KMS-11 (cell line): ENCODE results near the gene GPN2.
A peak's percentile ranks its signal among the peaks of the same experiment; 100 is the strongest.

ENCODE experiments used
- H2AFZ ChIP-seq: fragments of 200-600 bp; sonication (generic); 2 replicates; pipeline ENCODE4 v1.6.1; 2016; ENCODE audit warnings: antibody characterized with exemption, mixed run types, low read depth
- H3K27ac ChIP-seq: fragments of 200-600 bp; sonication (generic); 2 replicates; pipeline ENCODE4 v1.6.1; 2016; ENCODE audit warnings: mild to moderate bottlenecking, mixed run types
- H3K27me3 ChIP-seq: fragments of 200-600 bp; sonication (generic); 2 replicates; pipeline ENCODE4 v1.6.1; 2017; ENCODE audit warnings: mild to moderate bottlenecking, low read depth, mixed run types, moderate library complexity; ENCODE audit not compliant: insufficient read depth
- H3K36me3 ChIP-seq: fragments of 200-600 bp; sonication (generic); 2 replicates; pipeline ENCODE4 v1.6.1; 2017; ENCODE audit warnings: mild to moderate bottlenecking, mixed run types; ENCODE audit not compliant: insufficient read depth
- H3K4me1 ChIP-seq: fragments of 200-600 bp; sonication (generic); 2 replicates; pipeline ENCODE4 v1.6.1; 2016; ENCODE audit warnings: mild to moderate bottlenecking, low read depth, mixed run types; ENCODE audit not compliant: poor library complexity, severe bottlenecking
- H3K4me2 ChIP-seq: fragments of 200-600 bp; sonication (generic); 2 replicates; pipeline ENCODE4 v1.7.0; 2016; ENCODE audit warnings: mild to moderate bottlenecking, mixed run types
- H3K4me3 ChIP-seq: fragments of 200-600 bp; sonication (generic); IDR thresholded peaks from 2 replicates; pipeline ENCODE4 v1.6.1; 2017; ENCODE audit warnings: low read depth, low read length, mixed read lengths; ENCODE audit not compliant: insufficient read depth
- H3K79me2 ChIP-seq: fragments of 200-600 bp; sonication (generic); 2 replicates; pipeline ENCODE4 v1.6.1; 2016; ENCODE audit warnings: low read depth, mixed run types; ENCODE audit not compliant: insufficient read depth
- H3K9ac ChIP-seq: fragments of 200-600 bp; sonication (generic); 2 replicates; pipeline ENCODE4 v1.6.1; 2016; ENCODE audit warnings: mild to moderate bottlenecking, mixed run types
- H4K20me1 ChIP-seq: fragments of 200-600 bp; sonication (generic); 2 replicates; pipeline ENCODE4 v1.6.1; 2016; ENCODE audit warnings: mild to moderate bottlenecking, mixed run types; ENCODE audit not compliant: insufficient read depth
- TF ChIP-seq, protein P1 (sequence below): fragments of 200-600 bp; sonication (generic); conservative IDR thresholded peaks from 2 replicates; pipeline ENCODE4 v1.6.1; 2017; ENCODE audit warnings: low read depth, mild to moderate bottlenecking, antibody characterized with exemption, low read length, moderate library complexity, mixed read lengths

Gene GPN2

DNA sequence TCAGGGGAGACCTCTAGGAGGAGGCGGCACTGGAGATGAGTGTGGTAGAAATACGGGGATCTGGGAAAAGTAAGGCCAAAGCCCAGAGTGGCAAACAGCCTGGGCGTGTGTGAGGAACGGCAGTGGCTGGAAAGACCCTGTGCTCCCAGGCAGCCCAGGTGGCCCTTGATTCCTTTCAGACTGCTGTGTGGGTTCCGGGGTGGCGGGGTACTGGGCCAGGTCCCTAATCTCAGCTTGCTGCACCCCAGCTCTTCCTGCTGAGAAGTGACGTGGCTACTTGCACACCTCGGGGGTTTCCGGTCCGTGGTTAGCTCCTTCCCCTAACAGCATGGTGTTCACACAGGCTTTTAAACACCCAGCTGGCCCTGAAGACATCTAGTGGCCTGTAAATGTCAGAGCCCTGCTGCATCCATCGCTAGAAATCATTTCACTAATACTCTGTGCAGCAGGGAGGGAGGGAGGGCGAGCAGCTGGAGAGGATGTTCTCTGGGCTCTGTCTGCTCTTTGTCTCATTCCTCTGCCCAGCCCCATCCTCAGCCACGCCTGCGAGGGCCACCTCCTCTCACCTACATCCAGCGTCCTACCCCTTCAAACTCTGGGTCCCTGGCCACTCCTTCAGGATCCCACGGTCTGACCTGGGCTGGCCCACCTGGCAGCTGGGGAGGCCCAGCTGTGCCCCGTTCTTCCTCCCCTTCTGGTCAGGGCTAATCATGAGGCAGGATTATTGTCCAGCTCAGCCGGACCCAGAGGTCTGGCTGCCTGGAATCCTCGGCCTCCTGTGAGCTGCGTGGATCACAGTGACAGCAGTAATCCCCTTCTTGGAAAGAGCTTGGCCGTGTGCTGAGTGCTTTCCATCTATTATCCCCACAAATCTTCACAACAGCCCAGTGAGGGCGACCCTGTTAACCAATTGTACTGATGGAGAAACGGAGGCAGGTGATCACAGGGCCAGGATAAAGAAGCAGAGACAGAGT, 56.4 kb downstream of the GPN2 start:
- Histone ChIP-seq H2AFZ (peak overlapping the region; percentile 44; the same call in 1 of the 2 replicates), H3K36me3 (no peaks in the 10 kb centered on the region), H3K9ac (peak overlapping the region; percentile 71; the same call in 1 of the 2 replicates)

DNA sequence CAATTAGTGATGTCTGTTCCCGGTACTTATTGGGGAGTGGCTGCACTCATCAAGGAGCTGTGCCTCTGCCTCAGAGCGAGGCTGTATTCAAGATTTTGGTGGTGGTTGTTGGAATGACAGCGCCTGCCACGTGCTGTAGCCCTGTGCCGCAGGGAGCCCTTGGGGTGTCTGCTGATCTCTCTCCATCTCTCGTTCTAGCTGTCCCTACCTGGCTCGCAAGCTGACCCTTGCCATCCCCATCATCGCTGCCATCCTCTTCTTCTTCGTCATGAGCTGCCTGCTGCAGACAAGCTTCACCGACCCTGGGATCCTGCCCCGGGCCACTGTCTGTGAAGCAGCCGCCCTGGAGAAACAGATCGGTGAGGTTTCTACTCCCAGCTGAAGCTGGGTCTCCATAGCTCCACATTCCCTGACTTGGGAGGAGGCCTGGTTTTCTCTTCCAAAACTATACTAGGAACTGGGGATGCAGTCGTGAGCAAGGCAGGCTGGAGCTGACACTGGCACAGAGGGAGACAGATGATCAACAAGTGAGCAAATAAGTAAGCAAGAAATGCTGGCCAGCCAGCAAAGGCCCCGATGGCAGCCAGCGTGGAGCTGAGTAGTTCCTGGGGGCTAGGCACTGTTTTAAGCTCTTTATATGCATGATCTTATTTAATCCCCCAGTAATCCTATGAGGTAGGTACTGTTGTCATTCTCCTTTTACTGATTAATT, 57.7 kb downstream of the GPN2 start:
- Histone ChIP-seq H3K9ac (no peak overlapping the region), H2AFZ (no peak overlapping the region), H3K27ac (peak overlapping the region; percentile 96), H4K20me1 (no peaks in the 10 kb centered on the region), H3K79me2 (peaks cover 39% of the 10 kb centered on the region), H3K4me3 (no peak overlapping the region), H3K27me3 (no peaks in the 10 kb centered on the region), H3K4me1 (peaks cover 92% of the 10 kb centered on the region), H3K36me3 (no peaks in the 10 kb centered on the region), H3K4me2 (peak overlapping the region; percentile 67)
- TF ChIP-seq, protein P1, sequence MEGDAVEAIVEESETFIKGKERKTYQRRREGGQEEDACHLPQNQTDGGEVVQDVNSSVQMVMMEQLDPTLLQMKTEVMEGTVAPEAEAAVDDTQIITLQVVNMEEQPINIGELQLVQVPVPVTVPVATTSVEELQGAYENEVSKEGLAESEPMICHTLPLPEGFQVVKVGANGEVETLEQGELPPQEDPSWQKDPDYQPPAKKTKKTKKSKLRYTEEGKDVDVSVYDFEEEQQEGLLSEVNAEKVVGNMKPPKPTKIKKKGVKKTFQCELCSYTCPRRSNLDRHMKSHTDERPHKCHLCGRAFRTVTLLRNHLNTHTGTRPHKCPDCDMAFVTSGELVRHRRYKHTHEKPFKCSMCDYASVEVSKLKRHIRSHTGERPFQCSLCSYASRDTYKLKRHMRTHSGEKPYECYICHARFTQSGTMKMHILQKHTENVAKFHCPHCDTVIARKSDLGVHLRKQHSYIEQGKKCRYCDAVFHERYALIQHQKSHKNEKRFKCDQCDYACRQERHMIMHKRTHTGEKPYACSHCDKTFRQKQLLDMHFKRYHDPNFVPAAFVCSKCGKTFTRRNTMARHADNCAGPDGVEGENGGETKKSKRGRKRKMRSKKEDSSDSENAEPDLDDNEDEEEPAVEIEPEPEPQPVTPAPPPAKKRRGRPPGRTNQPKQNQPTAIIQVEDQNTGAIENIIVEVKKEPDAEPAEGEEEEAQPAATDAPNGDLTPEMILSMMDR = no peak

More for the DNA sequence above, 56.4 kb downstream of the GPN2 start:
- Histone ChIP-seq H3K4me3 (peak overlapping the region; percentile 53), H3K4me2 (peak overlapping the region; percentile 67), H3K27ac (peak overlapping the region; percentile 96), H4K20me1 (no peaks in the 10 kb centered on the region), H3K79me2 (peaks cover 34% of the 10 kb centered on the region; the same call in 1 of the 2 replicates), H3K4me1 (peaks cover 94% of the 10 kb centered on the region), H3K27me3 (no peaks in the 10 kb centered on the region)
- TF ChIP-seq, protein P1 = no peak

DNA sequence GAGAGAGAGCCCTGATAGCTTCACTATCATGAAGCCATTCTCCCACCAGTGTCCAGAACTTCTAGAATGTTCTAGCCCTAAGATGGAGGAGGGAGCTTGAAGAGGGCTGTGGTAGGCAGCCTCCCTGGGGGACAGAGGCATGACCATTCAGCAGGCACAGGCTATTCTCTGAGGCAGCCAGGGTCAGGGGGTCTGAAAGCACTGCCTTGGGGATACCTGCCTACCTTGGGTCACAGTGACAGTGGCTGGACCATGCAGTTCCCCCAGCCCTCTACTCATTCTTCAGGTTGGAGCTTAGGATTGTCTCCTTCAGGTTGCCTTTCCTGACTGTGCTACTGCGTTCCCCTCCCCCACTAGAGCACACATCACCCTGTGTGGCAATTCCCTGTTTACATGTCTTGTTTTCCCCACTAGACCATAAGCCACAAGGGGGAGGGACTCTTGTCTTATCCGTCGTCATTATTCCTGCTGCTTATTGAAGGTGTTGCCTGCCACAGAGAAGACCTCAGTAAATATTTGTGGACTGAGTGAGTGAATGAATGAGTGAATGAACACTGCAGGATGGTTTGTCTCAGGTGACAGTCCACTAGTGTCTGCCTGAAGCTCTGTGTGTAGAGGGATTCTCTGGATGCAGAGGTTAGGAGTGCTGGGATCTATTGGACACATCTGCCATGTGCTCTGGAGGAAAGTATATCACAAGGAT, 58.4 kb downstream of the GPN2 start:
- peak overlapping the region; percentile 96; the same call in 1 of the 2 replicates for H3K27ac ChIP-seq
- H3K4me3 ChIP-seq = no peak overlapping the region
- TF ChIP-seq, protein P1 = no peak
- no peaks in the 10 kb centered on the region for H3K27me3 ChIP-seq
- H3K79me2 ChIP-seq = peaks cover 44% of the 10 kb centered on the region
- no peaks in the 10 kb centered on the region for H3K36me3 ChIP-seq
- H4K20me1 ChIP-seq = no peaks in the 10 kb centered on the region
- no peak overlapping the region; the same call in 1 of the 2 replicates for H3K9ac ChIP-seq
- no peak overlapping the region for H2AFZ ChIP-seq
- H3K4me1 ChIP-seq = peaks cover 85% of the 10 kb centered on the region
- no peak overlapping the region for H3K4me2 ChIP-seq

DNA sequence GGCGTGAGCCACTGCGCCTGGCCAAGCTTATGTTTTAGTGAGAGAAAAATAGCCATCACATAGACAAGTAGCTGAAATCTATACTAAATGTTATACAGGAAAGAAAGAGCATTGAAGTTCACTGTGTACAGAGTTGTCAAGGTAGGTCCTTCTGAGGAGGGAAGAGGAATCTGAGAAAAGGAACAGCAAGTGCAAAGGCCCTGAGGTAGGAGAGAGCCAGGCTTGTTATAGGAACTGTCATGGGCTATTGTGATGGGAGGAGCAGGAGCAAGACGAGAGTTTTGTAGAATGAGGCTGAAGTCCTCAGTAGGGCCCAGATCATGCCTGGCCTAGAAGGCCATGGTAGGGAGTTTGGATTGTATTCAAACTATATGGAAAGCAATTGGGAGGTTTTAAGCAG, 59.0 kb downstream of the GPN2 start:
- Histone ChIP-seq H2AFZ (no peak overlapping the region), H3K9ac (no peak overlapping the region), H3K4me3 (no peak overlapping the region), H3K4me2 (no peak overlapping the region), H4K20me1 (no peaks in the 10 kb centered on the region), H3K4me1 (peaks cover 81% of the 10 kb centered on the region), H3K79me2 (peaks cover 44% of the 10 kb centered on the region), H3K27me3 (no peaks in the 10 kb centered on the region), H3K36me3 (no peaks in the 10 kb centered on the region), H3K27ac (no peak overlapping the region; the same call in 1 of the 2 replicates)
- TF ChIP-seq, protein P1 = no peak
